Common myeloid progenitor, CD34-positive (primary cell): ENCODE measurements around the gene CACNA1S.

Source experiments
- CTCF ChIA-PET: fragments of 350-600 bp; sonication (Branson Sonifier 250); formaldehyde crosslinking; loops from one replicate; lab custom pipeline; 2021; ENCODE audit warnings: antibody characterized with exemption; lab: Charles Lee
- POLR2A ChIA-PET: fragments of 350-600 bp; sonication (Branson Sonifier 250); formaldehyde crosslinking; loops from one replicate; lab custom pipeline; 2021; ENCODE audit warnings: antibody characterized with exemption; lab: Charles Lee
- DNase-seq, 3 donors: peaks; one replicate each; pipeline versions ENCODE4 v3.0.0 to v3.0.0-alpha.2; 2013
- H3K27ac ChIP-seq, 2 experiments: 1 replicate in 1 of 2; 2 replicates in 1 of 2; pipeline ENCODE4 v1.7.0; 2013; ENCODE audit warnings: inconsistent platforms in 2 of 2, low read length in 2 of 2, mild to moderate bottlenecking in 2 of 2, low read depth in 1 of 2, moderate library complexity in 1 of 2; ENCODE audit not compliant: severe bottlenecking in 2 of 2, insufficient read depth in 1 of 2, poor library complexity in 1 of 2
- H3K27me3 ChIP-seq, 5 experiments: replicated peaks in 2 of 5; 1 replicate in 3 of 5; 2 replicates in 2 of 5; pipeline versions ENCODE4 v1.6.1 to v1.7.0; 2013; ENCODE audit warnings: low read length in 4 of 5, mild to moderate bottlenecking in 2 of 5, moderate library complexity in 2 of 5, inconsistent platforms in 1 of 5; ENCODE audit not compliant: insufficient read depth in 5 of 5, control insufficient read depth in 4 of 5
- H3K36me3 ChIP-seq, 4 experiments: 1 replicate in 2 of 4; 2 replicates in 2 of 4; pipeline versions ENCODE4 v1.6.1 to v1.7.0; 2013; ENCODE audit warnings: low read length in 3 of 4, control low read depth in 1 of 4, mild to moderate bottlenecking in 1 of 4; ENCODE audit not compliant: control insufficient read depth in 4 of 4, insufficient read depth in 4 of 4
- H3K4me1 ChIP-seq, 4 experiments: 1 replicate in 3 of 4; 2 replicates in 1 of 4; pipeline versions ENCODE4 v1.6.1 to v1.7.1; 2013; ENCODE audit warnings: low read length in 3 of 4, mild to moderate bottlenecking in 3 of 4, control low read depth in 1 of 4, inconsistent platforms in 1 of 4, moderate library complexity in 1 of 4; ENCODE audit not compliant: control insufficient read depth in 4 of 4, insufficient read depth in 4 of 4; ENCODE audit errors: control extremely low read depth in 1 of 4
- H3K4me3 ChIP-seq, 7 experiments: 1 replicate in 4 of 7; 2 replicates in 3 of 7; pipeline versions ENCODE4 v1.5.1 to v1.7.0; 2013; ENCODE audit warnings: mild to moderate bottlenecking in 7 of 7, low read length in 6 of 7, moderate library complexity in 6 of 7, inconsistent platforms in 2 of 7, low read depth in 2 of 7, control low read depth in 1 of 7; ENCODE audit not compliant: insufficient read depth in 4 of 7, control insufficient read depth in 1 of 7; ENCODE audit errors: extremely low read depth in 1 of 7
- H3K9me3 ChIP-seq, 5 experiments: 1 replicate in 4 of 5; 2 replicates in 1 of 5; pipeline versions ENCODE4 v1.6.1 to v1.7.1; 2013; ENCODE audit warnings: low read length in 4 of 5, mild to moderate bottlenecking in 2 of 5, inconsistent platforms in 1 of 5, low read depth in 1 of 5, moderate library complexity in 1 of 5; ENCODE audit not compliant: control insufficient read depth in 4 of 5, insufficient read depth in 2 of 5; ENCODE audit errors: control extremely low read depth in 1 of 5
- WGBS: methylation state at CpG from one replicate; pipeline ENCODE4 v1.1.5; 2013; ENCODE audit not compliant: insufficient coverage; 5-methylcytosine and 5-hydroxymethylcytosine counted together

The CACNA1S gene

DNA sequence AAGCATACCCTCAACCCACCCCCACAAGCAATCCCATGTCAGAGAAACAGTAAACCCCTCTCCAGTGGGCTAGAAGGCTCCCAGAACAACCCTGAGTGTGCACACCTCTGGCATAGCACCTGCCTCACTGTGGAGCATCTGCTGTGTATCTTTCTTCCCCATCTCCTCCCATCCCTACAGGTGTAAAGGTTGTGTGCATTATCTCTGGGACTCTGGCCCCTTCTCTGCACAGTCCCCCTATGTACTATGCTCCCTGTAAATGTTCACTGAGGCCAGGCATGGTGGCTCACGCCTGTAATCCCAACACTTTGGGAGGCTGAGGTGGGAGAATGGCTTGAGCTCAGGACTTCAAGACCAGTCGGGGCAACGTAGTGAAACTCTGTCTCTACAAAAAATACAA, 700 bp upstream of the CACNA1S start:
- peaks cover 0 to 24% (median 16%) of the 10 kb centered on the region in 5 experiments for H3K27me3 ChIP-seq
- POLR2A ChIA-PET: no interaction called here
- no CpG with 5 or more reads among the region's 3 CpGs for WGBS

DNA sequence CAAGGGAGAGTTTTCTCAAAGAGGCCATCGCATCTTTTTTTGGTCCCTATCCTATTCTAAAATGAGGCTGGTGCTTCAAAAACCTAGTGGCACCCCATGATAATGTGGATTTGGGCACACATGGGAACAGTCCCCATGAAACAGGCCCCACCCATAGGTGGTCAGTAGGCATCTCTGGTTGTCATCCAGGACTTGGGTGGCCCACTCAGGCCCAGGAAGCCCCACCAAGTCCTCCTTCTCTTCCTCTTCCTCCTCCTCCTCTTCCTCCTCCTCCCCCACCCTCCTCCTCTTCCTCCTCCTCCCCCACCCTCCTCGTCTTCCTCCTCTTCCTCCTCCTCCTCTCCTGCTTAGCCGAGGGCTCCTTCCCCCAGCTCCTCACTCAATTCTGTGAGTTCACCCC, 554 bp downstream of the CACNA1S start:
- 70% methylated on average over 2 of the region's 3 CpGs for WGBS
- peaks cover 0 to 24% (median 16%) of the 10 kb centered on the region in 5 experiments for H3K27me3 ChIP-seq
- peaks cover 0 to 12% (median 9%) of the 10 kb centered on the region in 4 experiments for H3K4me1 ChIP-seq
- H3K36me3 ChIP-seq: no peaks in the 10 kb centered on the region
- no peaks in the 10 kb centered on the region for H3K9me3 ChIP-seq
- CTCF ChIA-PET: interaction anchor here (1.0 to 1.8 kb wide), 4 partner anchors 10 to 132 kb away, joined by 3 to 7 read pairs (median 6); no protein-coding TSS in a partner anchor
- no peak overlapping the region for H3K27ac ChIP-seq
- no peak for DNase-seq
- no peak overlapping the region for H3K4me3 ChIP-seq
- POLR2A ChIA-PET: no interaction called here

More for the DNA sequence above, 700 bp upstream of the CACNA1S start:
- Histone ChIP-seq H3K36me3 (no peaks in the 10 kb centered on the region), H3K4me1 (peaks cover 0 to 12% (median 9%) of the 10 kb centered on the region in 4 experiments), H3K27ac (no peak overlapping the region), H3K4me3 (no peak overlapping the region), H3K9me3 (no peaks in the 10 kb centered on the region)
- DNase-seq: no peak
- CTCF ChIA-PET: interaction anchor here (0.9 to 5.7 kb wide), 6 partner anchors 11 to 141 kb away, joined by 3 to 59 read pairs (median 4); no protein-coding TSS in a partner anchor

DNA sequence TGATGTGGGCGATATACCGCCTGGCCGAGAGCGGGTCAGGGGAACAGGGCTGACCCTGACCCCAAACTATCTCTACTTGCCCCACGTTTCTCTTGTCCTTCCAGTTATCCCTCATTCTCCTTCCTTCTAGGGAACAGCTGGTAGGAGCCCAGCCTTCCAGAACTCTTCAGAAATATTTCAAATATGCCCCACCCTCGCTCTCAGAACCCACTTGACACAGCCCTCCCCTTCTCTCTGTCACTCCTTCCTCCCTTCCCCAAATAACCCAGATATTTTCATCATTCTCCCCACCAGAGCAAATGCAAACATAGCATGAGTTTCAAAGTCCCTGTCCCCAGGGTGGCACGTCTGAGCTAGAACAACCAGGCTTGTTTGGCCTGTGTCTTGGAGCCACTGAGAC, 1.1 kb downstream of the CACNA1S start:
- peaks cover 0 to 12% (median 9%) of the 10 kb centered on the region in 4 experiments for H3K4me1 ChIP-seq
- 96% methylated on average over 3 of the region's 7 CpGs for WGBS
- no peaks in the 10 kb centered on the region for H3K9me3 ChIP-seq
- H3K27me3 ChIP-seq: peaks cover 0 to 20% (median 13%) of the 10 kb centered on the region in 5 experiments
- no peaks in the 10 kb centered on the region for H3K36me3 ChIP-seq
- no peak for DNase-seq
- H3K4me3 ChIP-seq: no peak overlapping the region
- POLR2A ChIA-PET: no interaction called here
- CTCF ChIA-PET: interaction anchor here (1.0 to 1.8 kb wide), 4 partner anchors 10 to 131 kb away, joined by 3 to 7 read pairs (median 6); no protein-coding TSS in a partner anchor
- no peak overlapping the region for H3K27ac ChIP-seq

GRCh38 chr1:201110616-201111015, 1.6 kb downstream of the CACNA1S start:
- Histone ChIP-seq H3K36me3 (no peaks in the 10 kb centered on the region), H3K4me3 (no peak overlapping the region), H3K4me1 (peaks cover 0 to 12% (median 9%) of the 10 kb centered on the region in 4 experiments), H3K27ac (no peak overlapping the region), H3K27me3 (peaks cover 0 to 16% (median 9%) of the 10 kb centered on the region in 5 experiments), H3K9me3 (no peaks in the 10 kb centered on the region)
- no CpG with 5 or more reads among the region's 5 CpGs for WGBS
- no peak for DNase-seq
- ChIA-PET CTCF (interaction anchor here (1.4 to 1.8 kb wide), 2 partner anchors 24 to 26 kb away, joined by 6 to 7 read pairs; no protein-coding TSS in a partner anchor), POLR2A (no interaction called here)

DNA sequence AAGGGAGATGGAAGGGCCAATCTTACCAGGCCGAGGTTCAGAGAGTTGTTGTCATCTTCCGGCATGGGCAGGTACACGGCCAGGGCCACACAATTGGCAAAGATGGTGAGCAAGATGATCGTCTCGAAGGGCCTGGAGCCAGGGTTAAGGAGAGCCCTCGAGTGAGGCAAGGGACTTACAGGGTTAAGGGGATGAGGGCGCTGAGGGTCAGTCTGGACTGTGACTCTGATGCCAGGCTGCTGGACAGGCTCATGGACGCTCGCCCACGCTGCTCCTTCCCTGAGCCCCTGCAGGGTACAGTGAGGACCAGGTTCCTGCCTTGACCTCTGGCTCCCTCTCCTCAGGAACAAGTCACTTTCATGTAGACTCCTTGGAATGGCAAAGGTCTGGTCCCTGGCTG, 2.1 kb downstream of the CACNA1S start:
- no peak for DNase-seq
- ChIA-PET CTCF (interaction anchor here (1.8 to 1.9 kb wide), 2 partner anchors 9 to 24 kb away, joined by 6 to 7 read pairs; no protein-coding TSS in a partner anchor), POLR2A (no interaction called here)
- no peaks in the 10 kb centered on the region for H3K9me3 ChIP-seq
- H3K4me1 ChIP-seq: peaks cover 0 to 12% (median 9%) of the 10 kb centered on the region in 4 experiments
- no peak overlapping the region for H3K4me3 ChIP-seq
- H3K36me3 ChIP-seq: no peaks in the 10 kb centered on the region
- peaks cover 0 to 11% (median 4%) of the 10 kb centered on the region in 5 experiments for H3K27me3 ChIP-seq
- whole genome bisulfite sequencing: 100% methylated on average over 10 of the region's 10 CpGs
- no peak overlapping the region for H3K27ac ChIP-seq

DNA sequence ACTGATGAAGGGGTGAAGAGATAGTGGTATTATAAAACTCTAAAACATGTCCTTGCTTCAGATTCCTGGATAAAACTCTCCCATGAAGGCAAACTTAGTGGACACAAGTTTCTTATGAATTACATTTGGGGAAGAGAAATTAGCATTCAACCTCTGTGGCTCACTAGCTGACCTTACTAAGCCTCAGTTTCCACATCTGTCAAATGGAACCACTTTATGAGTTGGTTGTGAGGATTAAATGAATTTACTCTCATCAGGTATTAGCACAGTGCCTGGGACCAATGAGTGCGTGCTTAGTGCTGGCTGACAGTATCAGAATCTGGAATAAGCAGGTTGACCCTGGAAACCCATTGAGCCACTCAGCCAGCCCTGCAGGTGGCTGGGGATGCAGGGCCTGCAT, 2.6 kb downstream of the CACNA1S start:
- Histone ChIP-seq H3K9me3 (no peaks in the 10 kb centered on the region), H3K4me3 (no peak overlapping the region), H3K27ac (no peak overlapping the region), H3K4me1 (peaks cover 0 to 10% (median 6%) of the 10 kb centered on the region in 4 experiments), H3K36me3 (no peaks in the 10 kb centered on the region), H3K27me3 (peaks cover 0 to 11% (median 0%) of the 10 kb centered on the region in 5 experiments)
- 100% methylated on average over 1 of the region's 1 CpG for WGBS
- ChIA-PET POLR2A (no interaction called here), CTCF (interaction anchor here (0.6 to 1.9 kb wide), 4 partner anchors 9 to 1471 kb away, joined by 3 to 6 read pairs (median 4); no protein-coding TSS in a partner anchor)
- DNase-seq: no peak

- POLR2A ChIA-PET: no interaction called here
- Histone ChIP-seq H3K27ac (no peak overlapping the region), H3K36me3 (no peaks in the 10 kb centered on the region), H3K4me1 (peaks cover 0 to under 1% (median 0%) of the 10 kb centered on the region in 4 experiments), H3K9me3 (no peaks in the 10 kb centered on the region), H3K4me3 (no peak overlapping the region), H3K27me3 (peaks cover 0 to 3% (median 0%) of the 10 kb centered on the region in 5 experiments)
- DNase-seq: no peak
- 100% methylated on average over 1 of the region's 1 CpG for WGBS
- CTCF ChIA-PET: interaction anchor here (1.0 to 1.9 kb wide), 3 partner anchors 10 to 23 kb away, joined by 3 to 6 read pairs (median 6); no protein-coding TSS in a partner anchor
Measured at GRCh38 chr1:201108614-201109013, 3.6 kb downstream of the CACNA1S start.
